ENCODE measurements around the gene C1QTNF6.

C1QTNF6 gene

DNA sequence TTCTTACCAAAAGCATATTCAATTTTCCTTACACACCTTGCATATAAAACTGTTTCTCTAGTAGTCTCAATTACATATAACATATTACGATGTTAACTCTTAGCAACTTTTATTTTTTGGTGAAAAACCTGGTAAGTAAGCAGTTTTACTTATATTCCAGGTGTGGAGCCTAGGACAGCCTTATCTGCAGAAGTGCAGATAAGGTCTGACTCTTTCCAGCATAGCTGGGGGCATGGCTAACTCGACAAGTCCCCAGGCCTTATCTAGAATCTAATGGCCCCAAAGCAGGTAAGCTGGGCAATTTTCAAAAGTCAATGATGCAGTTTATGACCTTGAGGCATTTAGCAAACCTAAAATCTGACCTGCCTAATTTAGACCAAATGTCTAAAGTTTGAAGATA lies 4.2 kb upstream of the C1QTNF6 start:
- no peak overlapping the region for H3K4me3 ChIP-seq (replicated peaks; ENCODE audit: insufficient read depth, low read length)
- no peak overlapping the region for H3K27ac ChIP-seq (replicated peaks)
- no peaks in the 10 kb centered on the region for H3K27me3 ChIP-seq (ENCODE audit: insufficient read depth, poor library complexity, severe bottlenecking)
- TF ChIP-seq GABPA (IDR thresholded peaks at IDR 0.05; ENCODE audit: low read depth) (no peak), SPI1 (IDR thresholded peaks at IDR 0.05; ENCODE audit: borderline replicate concordance, low read depth) (no peak), POLR2AphosphoS5 (IDR thresholded peaks at IDR 0.05; ENCODE audit: low read depth) (no peak)
- TF ChIP-seq, protein P1, sequence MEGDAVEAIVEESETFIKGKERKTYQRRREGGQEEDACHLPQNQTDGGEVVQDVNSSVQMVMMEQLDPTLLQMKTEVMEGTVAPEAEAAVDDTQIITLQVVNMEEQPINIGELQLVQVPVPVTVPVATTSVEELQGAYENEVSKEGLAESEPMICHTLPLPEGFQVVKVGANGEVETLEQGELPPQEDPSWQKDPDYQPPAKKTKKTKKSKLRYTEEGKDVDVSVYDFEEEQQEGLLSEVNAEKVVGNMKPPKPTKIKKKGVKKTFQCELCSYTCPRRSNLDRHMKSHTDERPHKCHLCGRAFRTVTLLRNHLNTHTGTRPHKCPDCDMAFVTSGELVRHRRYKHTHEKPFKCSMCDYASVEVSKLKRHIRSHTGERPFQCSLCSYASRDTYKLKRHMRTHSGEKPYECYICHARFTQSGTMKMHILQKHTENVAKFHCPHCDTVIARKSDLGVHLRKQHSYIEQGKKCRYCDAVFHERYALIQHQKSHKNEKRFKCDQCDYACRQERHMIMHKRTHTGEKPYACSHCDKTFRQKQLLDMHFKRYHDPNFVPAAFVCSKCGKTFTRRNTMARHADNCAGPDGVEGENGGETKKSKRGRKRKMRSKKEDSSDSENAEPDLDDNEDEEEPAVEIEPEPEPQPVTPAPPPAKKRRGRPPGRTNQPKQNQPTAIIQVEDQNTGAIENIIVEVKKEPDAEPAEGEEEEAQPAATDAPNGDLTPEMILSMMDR (IDR thresholded peaks at IDR 0.05; ENCODE audit: insufficient read depth, low read length), result no peak
- TF ChIP-seq, protein P2, sequence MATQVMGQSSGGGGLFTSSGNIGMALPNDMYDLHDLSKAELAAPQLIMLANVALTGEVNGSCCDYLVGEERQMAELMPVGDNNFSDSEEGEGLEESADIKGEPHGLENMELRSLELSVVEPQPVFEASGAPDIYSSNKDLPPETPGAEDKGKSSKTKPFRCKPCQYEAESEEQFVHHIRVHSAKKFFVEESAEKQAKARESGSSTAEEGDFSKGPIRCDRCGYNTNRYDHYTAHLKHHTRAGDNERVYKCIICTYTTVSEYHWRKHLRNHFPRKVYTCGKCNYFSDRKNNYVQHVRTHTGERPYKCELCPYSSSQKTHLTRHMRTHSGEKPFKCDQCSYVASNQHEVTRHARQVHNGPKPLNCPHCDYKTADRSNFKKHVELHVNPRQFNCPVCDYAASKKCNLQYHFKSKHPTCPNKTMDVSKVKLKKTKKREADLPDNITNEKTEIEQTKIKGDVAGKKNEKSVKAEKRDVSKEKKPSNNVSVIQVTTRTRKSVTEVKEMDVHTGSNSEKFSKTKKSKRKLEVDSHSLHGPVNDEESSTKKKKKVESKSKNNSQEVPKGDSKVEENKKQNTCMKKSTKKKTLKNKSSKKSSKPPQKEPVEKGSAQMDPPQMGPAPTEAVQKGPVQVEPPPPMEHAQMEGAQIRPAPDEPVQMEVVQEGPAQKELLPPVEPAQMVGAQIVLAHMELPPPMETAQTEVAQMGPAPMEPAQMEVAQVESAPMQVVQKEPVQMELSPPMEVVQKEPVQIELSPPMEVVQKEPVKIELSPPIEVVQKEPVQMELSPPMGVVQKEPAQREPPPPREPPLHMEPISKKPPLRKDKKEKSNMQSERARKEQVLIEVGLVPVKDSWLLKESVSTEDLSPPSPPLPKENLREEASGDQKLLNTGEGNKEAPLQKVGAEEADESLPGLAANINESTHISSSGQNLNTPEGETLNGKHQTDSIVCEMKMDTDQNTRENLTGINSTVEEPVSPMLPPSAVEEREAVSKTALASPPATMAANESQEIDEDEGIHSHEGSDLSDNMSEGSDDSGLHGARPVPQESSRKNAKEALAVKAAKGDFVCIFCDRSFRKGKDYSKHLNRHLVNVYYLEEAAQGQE (IDR thresholded peaks at IDR 0.05; ENCODE audit: insufficient replicate concordance, low read depth), result no peak
- DNase-seq (ENCODE audit: low read depth in 1 of 2, low spot score in 1 of 2), result no peak

DNA sequence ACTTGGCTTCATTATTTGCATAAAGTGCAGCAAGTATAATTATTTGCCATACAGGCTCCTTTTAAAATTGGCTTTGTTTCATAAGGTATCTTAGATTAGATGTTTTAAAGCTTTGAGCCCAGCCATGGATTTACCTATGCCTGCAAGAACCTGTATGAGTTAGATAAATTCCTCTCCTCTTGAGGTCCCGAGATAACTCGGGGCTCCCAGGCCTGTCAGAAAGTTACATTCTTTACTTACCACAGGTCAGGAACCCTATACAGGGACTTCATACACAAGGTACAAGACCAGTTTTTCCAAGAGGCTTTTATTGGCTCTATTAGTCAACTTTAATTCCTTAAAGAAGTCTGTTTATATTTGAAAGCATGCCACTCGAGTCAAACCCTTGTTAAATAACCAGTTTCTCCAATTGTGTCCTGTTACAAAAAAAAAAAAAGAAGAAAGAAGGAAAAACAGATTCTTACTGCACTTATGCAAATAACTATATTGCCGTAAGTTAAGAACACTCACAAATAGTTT lies 2.3 kb upstream of the C1QTNF6 start:
- Histone ChIP-seq H3K27ac (replicated peaks) (no peak overlapping the region), H3K4me3 (replicated peaks; ENCODE audit: insufficient read depth, low read length) (no peak overlapping the region), H3K27me3 (ENCODE audit: insufficient read depth, poor library complexity, severe bottlenecking) (no peaks in the 10 kb centered on the region)
- no peak for DNase-seq (ENCODE audit: low read depth in 1 of 2, low spot score in 1 of 2)
- TF ChIP-seq, protein P2 (IDR thresholded peaks at IDR 0.05; ENCODE audit: insufficient replicate concordance, low read depth), result no peak
- TF ChIP-seq POLR2AphosphoS5 (IDR thresholded peaks at IDR 0.05; ENCODE audit: low read depth), result no peak
- TF ChIP-seq, protein P1 (IDR thresholded peaks at IDR 0.05; ENCODE audit: insufficient read depth, low read length), result no peak
- no peak for TF ChIP-seq SPI1 (IDR thresholded peaks at IDR 0.05; ENCODE audit: borderline replicate concordance, low read depth)
- TF ChIP-seq GABPA (IDR thresholded peaks at IDR 0.05; ENCODE audit: low read depth), result no peak

DNA sequence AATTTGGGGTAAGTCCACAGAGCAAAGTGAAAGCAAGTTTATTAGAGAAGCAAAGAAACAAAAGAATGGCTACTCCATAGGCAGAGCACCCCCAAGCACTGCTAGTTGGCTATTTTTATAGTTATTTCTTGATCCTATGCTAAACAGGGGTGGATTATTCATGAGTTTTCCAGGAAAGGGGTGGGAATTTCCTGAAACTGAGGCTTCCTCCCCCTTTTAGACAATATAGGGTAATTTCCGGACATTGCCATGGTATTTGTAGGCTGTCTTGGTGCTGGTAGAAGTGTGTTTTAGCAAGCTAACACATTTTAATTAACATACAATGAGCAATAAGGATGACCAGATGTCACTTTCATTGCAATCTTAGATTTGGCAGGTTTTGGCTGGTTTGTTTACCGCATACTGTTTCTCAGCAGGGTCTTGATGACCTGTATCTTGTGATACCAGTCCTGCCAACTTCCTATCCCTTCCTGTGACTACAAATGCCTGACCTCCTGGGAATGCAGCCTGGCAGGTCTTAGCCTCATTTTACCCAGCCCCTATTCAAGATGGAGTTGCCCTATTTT lies 937 bp upstream of the C1QTNF6 start:
- Histone ChIP-seq H3K27me3 (ENCODE audit: insufficient read depth, poor library complexity, severe bottlenecking) (no peaks in the 10 kb centered on the region), H3K4me3 (replicated peaks; ENCODE audit: insufficient read depth, low read length) (no peak overlapping the region), H3K27ac (replicated peaks) (no peak overlapping the region)
- DNase-seq (ENCODE audit: low read depth in 1 of 2, low spot score in 1 of 2), result no peak
- TF ChIP-seq SPI1 (IDR thresholded peaks at IDR 0.05; ENCODE audit: borderline replicate concordance, low read depth), result no peak
- TF ChIP-seq, protein P1 (IDR thresholded peaks at IDR 0.05; ENCODE audit: insufficient read depth, low read length), result no peak
- TF ChIP-seq POLR2AphosphoS5 (IDR thresholded peaks at IDR 0.05; ENCODE audit: low read depth), result no peak
- TF ChIP-seq GABPA (IDR thresholded peaks at IDR 0.05; ENCODE audit: low read depth), result no peak
- TF ChIP-seq, protein P2 (IDR thresholded peaks at IDR 0.05; ENCODE audit: insufficient replicate concordance, low read depth), result no peak
